ENCODE measurements around the gene THADA.

THADA gene

GRCh38 chr2:43438858-43439655 lies 156.8 kb downstream of the THADA start:
- no peak for FAIRE-seq

GRCh38 chr2:43438342-43438741 lies 157.5 kb downstream of the THADA start:
- no peak for FAIRE-seq

- FAIRE-seq: no peak
Observed at GRCh38 chr2:43437363-43437762, 158.5 kb downstream of the THADA start.

- no peak for FAIRE-seq
Observed at GRCh38 chr2:43436431-43436830, 159.4 kb downstream of the THADA start.

GRCh38 chr2:43435746-43436145 lies 160.1 kb downstream of the THADA start:
- no peak for FAIRE-seq

GRCh38 chr2:43430489-43430888 lies 165.3 kb downstream of the THADA start:
- FAIRE-seq: no peak

- FAIRE-seq: no peak
Observed at GRCh38 chr2:43429369-43429768, 166.5 kb downstream of the THADA start.

- FAIRE-seq: no peak
Observed at GRCh38 chr2:43427032-43427424, 168.8 kb downstream of the THADA start.

GRCh38 chr2:43426305-43427031 lies 169.4 kb downstream of the THADA start:
- FAIRE-seq: no peak

- FAIRE-seq: no peak
Observed at GRCh38 chr2:43425659-43426058, 170.2 kb downstream of the THADA start.

GRCh38 chr2:43424262-43425207 lies 171.3 kb downstream of the THADA start:
- FAIRE-seq: no peak

GRCh38 chr2:43423941-43424261 lies 171.9 kb downstream of the THADA start:
- FAIRE-seq: no peak

GRCh38 chr2:43421194-43421593 lies 174.6 kb downstream of the THADA start:
- FAIRE-seq: no peak

- FAIRE-seq: no peak
Observed at GRCh38 chr2:43420389-43420801, 175.4 kb downstream of the THADA start.

GRCh38 chr2:43419876-43420275 lies 176.0 kb downstream of the THADA start:
- no peak for FAIRE-seq

- no peak for FAIRE-seq
Observed at GRCh38 chr2:43419243-43419642, 176.6 kb downstream of the THADA start.

- FAIRE-seq: no peak
Observed at GRCh38 chr2:43418680-43419079, 177.2 kb downstream of the THADA start.

- no peak for FAIRE-seq
Observed at GRCh38 chr2:43417300-43417699, 178.5 kb downstream of the THADA start.

GRCh38 chr2:43415592-43415991 lies 180.2 kb downstream of the THADA start:
- FAIRE-seq: no peak

- FAIRE-seq: no peak
Observed at GRCh38 chr2:43414586-43415135, 181.2 kb downstream of the THADA start.

- no peak for FAIRE-seq
Observed at GRCh38 chr2:43414033-43414432, 181.8 kb downstream of the THADA start.

- FAIRE-seq: no peak
Observed at GRCh38 chr2:43412114-43412753, 183.6 kb downstream of the THADA start.
